GM23338 (cell line): Measurements from ENCODE around the gene SFI1.

Source experiments
- CTCF ChIP-seq, 2 experiments: fragments of 200-600 bp in 1 of 2; sonication (generic) in 1 of 2; conservative IDR thresholded peaks; 2 replicates each; pipeline versions ENCODE4 v1.5.1 to v1.6.1; 2016 to 2017; ENCODE audit warnings: antibody characterized with exemption in 2 of 2, low read depth in 2 of 2, mild to moderate bottlenecking in 2 of 2, moderate library complexity in 1 of 2
- EZH2 ChIP-seq: fragments of 200-600 bp; sonication (generic); IDR thresholded peaks from one replicate; pipeline ENCODE4 v1.8.0; 2017; ENCODE audit warnings: antibody characterized with exemption, mild to moderate bottlenecking, low read depth; ENCODE audit not compliant: unreplicated experiment
- JUNB ChIP-seq: IDR thresholded peaks from one replicate; pipeline ENCODE4 v1.6.1; 2016; ENCODE audit warnings: antibody characterized with exemption; ENCODE audit not compliant: unreplicated experiment
- POLR2AphosphoS5 ChIP-seq: IDR thresholded peaks from 2 replicates; pipeline ENCODE4 v1.6.1; 2016; ENCODE audit warnings: antibody characterized with exemption, low read depth
- ZNF114 ChIP-seq: fragments of 250-450 bp; sonication (Bioruptor Pico); IDR thresholded peaks from 2 replicates; pipeline ENCODE4 v1.5.0; 2020; ENCODE audit warnings: mild to moderate bottlenecking, moderate library complexity

DNA sequence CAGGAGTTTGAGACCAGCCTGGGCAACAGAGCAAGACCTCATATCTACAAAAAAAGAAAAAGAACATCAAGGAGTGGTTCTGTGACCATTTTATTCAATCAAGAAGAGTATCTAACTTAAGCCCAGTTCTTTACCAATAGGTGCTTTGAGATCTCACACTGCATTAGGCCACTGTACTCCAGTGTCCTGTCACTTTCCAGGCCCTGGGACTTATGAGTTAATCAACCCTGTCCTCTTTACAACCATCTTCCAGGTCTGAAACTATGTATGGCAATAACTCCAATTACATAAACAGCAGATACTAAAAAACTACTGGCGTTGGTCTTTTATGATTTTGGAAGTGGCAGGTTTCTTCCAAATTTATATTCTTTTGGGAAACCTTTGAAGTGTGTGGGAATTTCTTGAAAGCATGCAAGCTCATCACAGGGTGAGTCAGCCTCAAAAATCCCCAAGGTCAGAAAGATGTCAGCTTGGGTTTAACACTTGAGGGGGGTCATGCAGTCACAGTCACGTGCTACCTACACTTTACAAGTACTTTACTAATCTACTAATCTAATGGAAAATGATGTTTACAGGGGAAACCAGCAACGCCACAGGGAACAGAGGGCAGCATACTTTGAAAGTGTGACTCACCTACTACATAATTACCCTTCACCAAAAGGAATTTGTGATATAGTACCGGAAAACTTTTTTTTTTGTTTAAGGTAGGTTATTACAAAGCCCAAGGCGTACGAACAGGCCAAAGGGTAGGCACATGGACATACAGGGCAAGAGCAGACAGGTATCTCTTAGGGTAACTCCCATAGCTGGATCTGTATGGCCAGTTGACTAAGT is 150.1 kb downstream of the SFI1 start:
- TF ChIP-seq EZH2 (no peak), CTCF (conservative IDR thresholded peaks at IDR 0.05; ENCODE audit: low read depth in 2 of 2) (no peak), POLR2AphosphoS5 (no peak), JUNB (no peak), ZNF114 (no peak)
